Common myeloid progenitor, CD34-positive (primary cell): Measurements from ENCODE around the gene MSMP.

Source experiments
- CTCF ChIA-PET: fragments of 350-600 bp; sonication (Branson Sonifier 250); formaldehyde crosslinking; loops from one replicate; lab custom pipeline; 2021; ENCODE audit warnings: antibody characterized with exemption; lab: Charles Lee
- POLR2A ChIA-PET: fragments of 350-600 bp; sonication (Branson Sonifier 250); formaldehyde crosslinking; loops from one replicate; lab custom pipeline; 2021; ENCODE audit warnings: antibody characterized with exemption; lab: Charles Lee
- DNase-seq, 3 donors: peaks; one replicate each; pipeline versions ENCODE4 v3.0.0 to v3.0.0-alpha.2; 2013
- H3K27ac ChIP-seq, 2 experiments: 1 replicate in 1 of 2; 2 replicates in 1 of 2; pipeline ENCODE4 v1.7.0; 2013; ENCODE audit warnings: inconsistent platforms in 2 of 2, low read length in 2 of 2, mild to moderate bottlenecking in 2 of 2, low read depth in 1 of 2, moderate library complexity in 1 of 2; ENCODE audit not compliant: severe bottlenecking in 2 of 2, insufficient read depth in 1 of 2, poor library complexity in 1 of 2
- H3K27me3 ChIP-seq, 5 experiments: replicated peaks in 2 of 5; 1 replicate in 3 of 5; 2 replicates in 2 of 5; pipeline versions ENCODE4 v1.6.1 to v1.7.0; 2013; ENCODE audit warnings: low read length in 4 of 5, mild to moderate bottlenecking in 2 of 5, moderate library complexity in 2 of 5, inconsistent platforms in 1 of 5; ENCODE audit not compliant: insufficient read depth in 5 of 5, control insufficient read depth in 4 of 5
- H3K36me3 ChIP-seq, 4 experiments: 1 replicate in 2 of 4; 2 replicates in 2 of 4; pipeline versions ENCODE4 v1.6.1 to v1.7.0; 2013; ENCODE audit warnings: low read length in 3 of 4, control low read depth in 1 of 4, mild to moderate bottlenecking in 1 of 4; ENCODE audit not compliant: control insufficient read depth in 4 of 4, insufficient read depth in 4 of 4
- H3K4me1 ChIP-seq, 4 experiments: 1 replicate in 3 of 4; 2 replicates in 1 of 4; pipeline versions ENCODE4 v1.6.1 to v1.7.1; 2013; ENCODE audit warnings: low read length in 3 of 4, mild to moderate bottlenecking in 3 of 4, control low read depth in 1 of 4, inconsistent platforms in 1 of 4, moderate library complexity in 1 of 4; ENCODE audit not compliant: control insufficient read depth in 4 of 4, insufficient read depth in 4 of 4; ENCODE audit errors: control extremely low read depth in 1 of 4
- H3K4me3 ChIP-seq, 7 experiments: 1 replicate in 4 of 7; 2 replicates in 3 of 7; pipeline versions ENCODE4 v1.5.1 to v1.7.0; 2013; ENCODE audit warnings: mild to moderate bottlenecking in 7 of 7, low read length in 6 of 7, moderate library complexity in 6 of 7, inconsistent platforms in 2 of 7, low read depth in 2 of 7, control low read depth in 1 of 7; ENCODE audit not compliant: insufficient read depth in 4 of 7, control insufficient read depth in 1 of 7; ENCODE audit errors: extremely low read depth in 1 of 7
- H3K9me3 ChIP-seq, 5 experiments: 1 replicate in 4 of 5; 2 replicates in 1 of 5; pipeline versions ENCODE4 v1.6.1 to v1.7.1; 2013; ENCODE audit warnings: low read length in 4 of 5, mild to moderate bottlenecking in 2 of 5, inconsistent platforms in 1 of 5, low read depth in 1 of 5, moderate library complexity in 1 of 5; ENCODE audit not compliant: control insufficient read depth in 4 of 5, insufficient read depth in 2 of 5; ENCODE audit errors: control extremely low read depth in 1 of 5
- WGBS: methylation state at CpG from one replicate; pipeline ENCODE4 v1.1.5; 2013; ENCODE audit not compliant: insufficient coverage; 5-methylcytosine and 5-hydroxymethylcytosine counted together

Gene MSMP

DNA sequence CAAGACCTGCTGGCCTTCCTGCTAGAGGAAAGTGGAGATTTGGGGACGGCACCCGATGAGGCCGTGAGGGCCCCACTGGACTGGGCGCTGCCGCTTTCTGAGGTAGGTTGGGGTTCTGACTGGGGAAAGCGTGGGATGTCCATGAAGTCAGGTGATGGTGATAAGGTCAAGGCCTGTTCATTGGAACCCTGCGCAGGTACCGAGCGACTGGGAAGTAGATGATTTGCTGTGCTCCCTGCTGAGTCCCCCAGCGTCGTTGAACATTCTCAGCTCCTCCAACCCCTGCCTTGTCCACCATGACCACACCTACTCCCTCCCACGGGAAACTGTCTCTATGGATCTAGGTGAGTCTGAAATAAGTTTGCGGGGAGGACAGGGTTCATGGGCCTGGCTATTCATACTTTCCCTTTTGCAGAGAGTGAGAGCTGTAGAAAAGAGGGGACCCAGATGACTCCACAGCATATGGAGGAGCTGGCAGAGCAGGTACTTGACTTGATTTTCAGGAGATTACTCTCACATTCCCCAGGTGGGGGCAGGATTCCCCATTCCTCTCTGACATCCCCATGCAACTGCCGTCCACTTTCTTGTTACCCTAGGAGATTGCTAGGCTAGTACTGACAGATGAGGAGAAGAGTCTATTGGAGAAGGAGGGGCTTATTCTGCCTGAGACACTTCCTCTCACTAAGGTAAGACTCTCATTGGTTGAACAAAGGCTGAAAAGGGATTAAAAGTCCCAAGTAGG is 21.1 kb downstream of the MSMP start:
- Histone ChIP-seq H3K9me3 (no peaks in the 10 kb centered on the region), H3K4me3 (peak overlapping the region; percentile 50 to 97 (median 86)), H3K27me3 (no peaks in the 10 kb centered on the region), H3K36me3 (peaks cover 10 to 36% (median 20%) of the 10 kb centered on the region in 4 experiments), H3K4me1 (peaks cover 37 to 54% (median 53%) of the 10 kb centered on the region in 4 experiments), H3K27ac (peak overlapping the region; percentile 59 to 94)
- WGBS = 0% methylated on average over 3 of the region's 14 CpGs
- ChIA-PET POLR2A (interaction anchor here (1.3 to 3.6 kb wide), 7 partner anchors 11 to 100 kb away, joined by 3 to 10 read pairs (median 4); partner anchors contain the start of gene SPAG8), CTCF (interaction anchor here (0.9 to 11.2 kb wide), 16 partner anchors 10 to 178 kb away, joined by 3 to 190 read pairs (median 6); partner anchors contain the start of genes CCDC107, FAM221B, GBA2 and HINT2)
- DNase-seq = peak; percentile 51 to 61 (median 58)

DNA sequence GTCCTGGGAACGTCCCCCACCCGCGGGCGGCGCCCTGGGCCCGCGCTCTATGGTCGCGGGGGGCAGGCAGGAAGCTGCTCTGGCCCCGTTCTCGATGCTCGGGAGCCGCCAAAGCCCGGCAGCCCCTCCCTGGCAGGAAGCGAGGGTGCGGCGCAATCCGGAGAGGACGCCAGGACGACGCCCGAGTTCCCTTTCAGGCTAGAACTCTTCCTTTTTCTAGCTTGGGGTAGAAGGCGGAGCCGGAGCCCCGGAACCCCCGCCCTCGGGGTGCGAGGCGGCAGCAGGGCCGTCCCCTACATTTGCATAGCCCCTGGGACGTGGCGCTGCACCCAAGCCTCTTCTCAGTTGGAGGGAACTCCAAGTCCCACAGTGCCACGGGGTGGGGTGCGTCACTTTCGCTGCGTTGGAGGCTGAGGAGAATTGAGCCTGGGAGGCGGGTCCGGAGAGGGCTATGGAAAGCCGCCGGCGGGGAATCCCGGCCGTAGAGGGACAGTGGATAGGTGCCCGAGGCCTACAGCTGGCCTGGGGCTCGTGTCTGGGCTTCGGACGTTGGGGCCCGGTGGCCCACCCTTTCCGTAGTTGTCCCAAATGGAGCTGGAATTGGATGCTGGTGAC is 21.8 kb downstream of the MSMP start, which contains the start of the genes CREB3 and TLN1:
Gene CREB3 (plus strand): TSS at position 482 of the 615 bp plus-strand sequence. CDS start 107 bp downstream, at position 589.
Gene TLN1 (minus strand): TSS at position 11 of the 615 bp plus-strand sequence. CDS start 6,501 bp downstream, outside the sequence.
- Histone ChIP-seq H3K4me1 (peaks cover 40 to 61% (median 59%) of the 10 kb centered on the region in 4 experiments), H3K27ac (peak within 1 kb of the TSS; percentile 78 to 94), H3K9me3 (no peaks in the 10 kb centered on the region), H3K27me3 (no peaks in the 10 kb centered on the region), H3K4me3 (peak within 1 kb of the TSS; percentile 50 to 97 (median 86)), H3K36me3 (peaks cover 7 to 29% (median 17%) of the 10 kb centered on the region in 4 experiments)
- DNase-seq = peak; percentile 99
- CTCF ChIA-PET = interaction anchor here (0.9 to 11.2 kb wide), 22 partner anchors 9 to 179 kb away, joined by 3 to 190 read pairs (median 5); partner anchors contain the start of genes CCDC107, FAM221B, GBA2 and HINT2
- POLR2A ChIA-PET = interaction anchor here (1.3 to 3.6 kb wide), 8 partner anchors 11 to 101 kb away, joined by 3 to 10 read pairs (median 4); partner anchors contain the start of gene SPAG8
- 0% methylated on average over 49 of the region's 49 CpGs for WGBS

DNA sequence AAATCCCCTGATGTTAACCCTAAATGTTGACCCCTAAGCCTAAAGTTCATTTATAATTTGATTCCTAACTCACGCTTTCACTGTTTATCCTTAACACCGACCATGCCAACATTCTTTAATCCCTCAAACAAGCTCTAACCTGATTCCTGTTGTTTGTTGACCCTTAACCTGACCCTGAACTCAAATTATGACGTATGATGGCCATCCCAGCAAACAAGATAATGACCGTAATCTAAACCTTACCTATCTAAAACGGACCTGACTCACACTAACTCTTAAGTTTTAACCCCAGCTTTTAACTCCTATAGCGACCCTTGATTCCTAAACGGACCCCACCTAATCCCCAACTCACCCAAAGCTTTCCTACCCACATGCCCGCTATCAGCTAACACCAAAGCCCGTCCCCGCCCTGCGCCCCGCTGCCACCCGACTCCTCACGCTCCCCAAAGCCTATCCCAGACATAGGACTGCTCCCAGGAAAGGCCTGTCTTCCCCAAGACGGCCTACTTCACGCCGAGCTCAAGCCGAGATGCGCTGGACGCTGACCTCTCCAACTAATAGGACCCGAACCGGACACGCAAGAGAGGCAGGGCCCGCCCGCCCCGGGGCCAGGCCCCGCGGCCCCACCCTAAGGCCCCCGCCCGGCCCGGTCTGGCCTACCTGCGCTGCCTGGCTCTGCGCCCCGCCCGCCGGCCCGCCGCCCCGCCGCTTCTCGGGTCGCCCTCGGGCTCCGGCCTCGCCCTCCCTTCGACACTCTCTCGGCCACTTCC is 22.5 kb downstream of the MSMP start:
- WGBS = under 1% methylated on average over 30 of the region's 47 CpGs
- Histone ChIP-seq H3K4me1 (peaks cover 43 to 68% (median 66%) of the 10 kb centered on the region in 4 experiments), H3K4me3 (peak overlapping the region; percentile 50 to 97 (median 86)), H3K36me3 (peaks cover 2 to 23% (median 10%) of the 10 kb centered on the region in 4 experiments), H3K27ac (peak overlapping the region; percentile 78 to 94), H3K9me3 (no peaks in the 10 kb centered on the region), H3K27me3 (no peaks in the 10 kb centered on the region)
- ChIA-PET CTCF (interaction anchor here (0.7 to 11.2 kb wide), 21 partner anchors 8 to 128 kb away, joined by 3 to 190 read pairs (median 5); partner anchors contain the start of genes CCDC107, GBA2, HINT2 and RGP1), POLR2A (interaction anchor here (0.8 to 3.6 kb wide), 9 partner anchors 12 to 114 kb away, joined by 3 to 10 read pairs (median 4); partner anchors contain the start of gene SPAG8)
- peak in 1 of 3 donors; percentile 30 for DNase-seq

DNA sequence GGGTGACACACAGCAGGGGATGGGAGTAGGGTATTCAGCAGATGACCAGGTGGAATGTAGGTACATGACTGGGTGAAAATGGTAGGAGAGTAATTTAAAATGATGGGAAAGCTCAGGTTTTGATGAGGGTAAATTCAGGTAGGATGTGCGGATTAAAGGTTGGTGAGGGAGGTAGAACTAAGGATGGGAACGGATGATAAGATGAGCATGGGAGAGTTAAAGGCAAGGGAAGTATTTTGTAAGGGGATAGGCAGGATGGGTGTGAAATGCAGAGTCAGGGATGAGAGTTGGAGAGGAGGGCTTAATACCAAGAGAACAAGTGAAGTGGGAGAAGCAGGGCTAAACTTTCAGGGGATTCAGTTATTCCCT is 23.6 kb downstream of the MSMP start:
- ChIA-PET POLR2A (interaction anchor here (3.6 kb wide), 1 partner anchor 18 kb away, joined by 10 read pairs; no protein-coding TSS in a partner anchor), CTCF (interaction anchor here (0.8 to 11.2 kb wide), 14 partner anchors 9 to 127 kb away, joined by 3 to 190 read pairs (median 4); partner anchors contain the start of genes CCDC107, GBA2, RGP1 and RMRP)
- peak overlapping the region in 1 of 2 experiments; percentile 94 for H3K27ac ChIP-seq
- peak overlapping the region in 6 of 7 experiments; percentile 73 to 97 (median 88) for H3K4me3 ChIP-seq
- no peaks in the 10 kb centered on the region for H3K27me3 ChIP-seq
- WGBS = 86% methylated on average over 2 of the region's 2 CpGs
- no peaks in the 10 kb centered on the region for H3K9me3 ChIP-seq
- peaks cover 44 to 75% (median 70%) of the 10 kb centered on the region in 4 experiments for H3K4me1 ChIP-seq
- peaks cover 3 to 13% (median 4%) of the 10 kb centered on the region in 4 experiments for H3K36me3 ChIP-seq
- no peak for DNase-seq

DNA sequence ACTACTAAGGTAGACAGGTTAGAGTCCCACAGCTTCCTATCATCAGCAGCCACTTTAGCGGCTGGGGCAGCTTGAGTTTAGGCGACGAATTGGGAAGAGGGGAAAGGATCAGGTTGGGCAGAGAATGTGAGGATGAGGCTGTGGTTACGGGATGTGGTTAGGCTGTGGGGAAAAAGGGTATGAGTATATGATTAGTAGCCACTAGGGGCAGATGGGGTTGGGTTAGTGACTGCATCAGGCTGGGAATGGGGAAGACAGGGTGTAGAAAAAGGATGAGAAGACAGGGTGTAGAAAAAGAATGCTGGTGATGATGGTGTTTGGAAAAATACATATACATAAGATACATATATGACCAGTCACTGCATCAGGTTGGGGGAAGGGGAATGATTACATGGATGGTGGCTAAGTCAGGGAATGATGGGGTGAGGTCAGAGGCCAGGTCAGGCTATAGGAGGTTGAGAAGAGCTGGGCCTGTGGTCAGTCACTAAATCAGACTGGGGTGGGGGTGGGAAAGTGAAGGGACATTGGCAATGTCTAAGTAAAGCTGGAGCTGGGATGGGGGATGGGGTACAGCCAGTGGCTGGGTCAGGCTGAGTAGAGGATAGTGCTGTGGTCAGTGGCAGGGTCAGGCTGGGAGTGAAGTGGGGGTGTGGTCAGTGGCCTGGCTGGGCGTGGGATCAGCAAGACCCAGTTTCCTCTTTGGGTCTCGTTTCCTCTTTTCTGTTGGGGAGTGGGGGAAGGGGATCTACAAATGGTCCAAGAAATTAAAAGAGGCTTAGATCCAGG is 24.2 kb downstream of the MSMP start:
- peaks cover 3 to 14% (median 8%) of the 10 kb centered on the region in 4 experiments for H3K36me3 ChIP-seq
- ChIA-PET CTCF (interaction anchor here (0.8 to 11.2 kb wide), 18 partner anchors 9 to 126 kb away, joined by 3 to 190 read pairs (median 4); partner anchors contain the start of genes CCDC107, GBA2, RGP1 and RMRP), POLR2A (interaction anchor here (3.6 kb wide), 1 partner anchor 18 kb away, joined by 10 read pairs; no protein-coding TSS in a partner anchor)
- H3K27ac ChIP-seq = peak overlapping the region in 1 of 2 experiments; percentile 94
- 3% methylated on average over 5 of the region's 6 CpGs for WGBS
- peak; percentile 50 to 66 (median 61) for DNase-seq
- no peaks in the 10 kb centered on the region for H3K27me3 ChIP-seq
- H3K4me1 ChIP-seq = peaks cover 44 to 75% (median 70%) of the 10 kb centered on the region in 4 experiments
- H3K9me3 ChIP-seq = no peaks in the 10 kb centered on the region
- peak overlapping the region in 6 of 7 experiments; percentile 73 to 97 (median 88) for H3K4me3 ChIP-seq
